SK-N-SH (cell line): ENCODE data around the gene MAPK4. TPM values are rescaled to one million over a fixed set of nuclear protein-coding genes. Genes with fewer than 3 reads are reported as not detected.

Source experiments
- CTCF ChIA-PET: fragments of 300-600, 350-600 bp; formaldehyde crosslinking; extraction: SDS; loops from one replicate; lab custom pipeline; 2021; lab: Yijun Ruan, JAX
- POLR2A ChIA-PET: fragments of 350-600 bp; sonication (Branson Sonifier 250); formaldehyde crosslinking; extraction: SDS; loops from one replicate; lab custom pipeline; 2020; ENCODE audit warnings: antibody characterized with exemption, inconsistent platforms; lab: Yijun Ruan, JAX
- DNase-seq: peaks from one replicate; pipeline ENCODE4 v3.0.0; 2012
- H2AFZ ChIP-seq: fragments of 200-600 bp; sonication (generic); 2 replicates; pipeline ENCODE4 v1.8.1; 2016; ENCODE audit warnings: antibody characterized with exemption, mild to moderate bottlenecking, low read depth
- H3F3A ChIP-seq: fragments of 200-600 bp; sonication (generic); replicated peaks from 2 replicates; pipeline ENCODE3; 2016; ENCODE audit warnings: antibody characterized with exemption, mild to moderate bottlenecking; ENCODE audit not compliant: insufficient read depth
- H3K27ac ChIP-seq, 2 experiments: fragments of 200-500 bp in 1 of 2; fragments of 200-600 bp in 1 of 2; sonication (Bioruptor generic) in 1 of 2; sonication (generic), shearing (Covaris generic) in 1 of 2; 2 replicates each; pipeline versions ENCODE4 v1.5.1 to v1.6.1; 2014 to 2016; ENCODE audit warnings: low read depth in 2 of 2, inconsistent platforms in 1 of 2, low read length in 1 of 2, mild to moderate bottlenecking in 1 of 2, mixed read lengths in 1 of 2
- H3K27me3 ChIP-seq: fragments of 200-600 bp; sonication (generic), shearing (Covaris generic); 2 replicates; pipeline ENCODE4 v1.6.1; 2016; ENCODE audit warnings: mixed run types; ENCODE audit not compliant: insufficient read depth
- H3K36me3 ChIP-seq, 2 experiments: fragments of 200-500 bp in 1 of 2; fragments of 200-600 bp in 1 of 2; sonication (Bioruptor generic) in 1 of 2; sonication (generic) in 1 of 2; replicated peaks in 1 of 2; 2 replicates each; pipeline versions ENCODE3 to v1.5.1; 2014 to 2016; ENCODE audit warnings: low read length in 1 of 2, mild to moderate bottlenecking in 1 of 2; ENCODE audit not compliant: insufficient read depth in 2 of 2, control insufficient read depth in 1 of 2
- H3K4me1 ChIP-seq, 2 experiments: fragments of 200-500 bp in 1 of 2; fragments of 200-600 bp in 1 of 2; sonication (Bioruptor generic) in 1 of 2; sonication (generic), shearing (Covaris generic) in 1 of 2; 2 replicates each; pipeline versions ENCODE4 v1.5.1 to v1.6.1; 2014 to 2016; ENCODE audit warnings: low read depth in 1 of 2, low read length in 1 of 2, mixed run types in 1 of 2; ENCODE audit not compliant: insufficient read depth in 2 of 2, control insufficient read depth in 1 of 2
- H3K4me2 ChIP-seq: fragments of 200-600 bp; sonication (generic), shearing (Covaris generic); 2 replicates; pipeline ENCODE4 v1.6.1; 2017; ENCODE audit warnings: mixed run types
- H3K4me3 ChIP-seq, 2 experiments: fragments of 200-500 bp in 1 of 2; fragments of 200-600 bp in 1 of 2; sonication (Bioruptor generic) in 1 of 2; sonication (generic), shearing (Covaris generic) in 1 of 2; 2 replicates each; pipeline versions ENCODE4 v1.5.1 to v1.8.1; 2014 to 2016; ENCODE audit warnings: low read depth in 2 of 2, inconsistent platforms in 1 of 2, low read length in 1 of 2, mild to moderate bottlenecking in 1 of 2, mixed read lengths in 1 of 2, moderate library complexity in 1 of 2
- H3K79me2 ChIP-seq: fragments of 200-600 bp; sonication (generic); 2 replicates; pipeline ENCODE4 v1.8.1; 2017; ENCODE audit warnings: mild to moderate bottlenecking; ENCODE audit not compliant: insufficient read depth
- H3K9ac ChIP-seq: fragments of 200-600 bp; sonication (generic); 2 replicates; pipeline ENCODE4 v1.6.1; 2017; ENCODE audit warnings: mixed run types
- H3K9me2 ChIP-seq: fragments of 200-600 bp; sonication (generic); 2 replicates; pipeline ENCODE4 v1.6.1; 2017; ENCODE audit warnings: mixed run types
- H3K9me3 ChIP-seq: fragments of 200-600 bp; sonication (generic); 2 replicates; pipeline ENCODE4 v1.6.1; 2017; ENCODE audit warnings: mixed run types, mild to moderate bottlenecking, moderate library complexity
- H4K20me1 ChIP-seq: fragments of 200-600 bp; sonication (generic); 2 replicates; pipeline ENCODE4 v1.6.1; 2017; ENCODE audit warnings: mild to moderate bottlenecking, mixed run types; ENCODE audit not compliant: insufficient read depth
- EP300 ChIP-seq, 2 experiments: IDR thresholded peaks; 2 replicates each; pipeline versions ENCODE4 v1.4.0 to v1.6.1; 2012; ENCODE audit warnings: borderline replicate concordance in 1 of 2, low read depth in 1 of 2, low read length in 1 of 2
- GABPA ChIP-seq: IDR thresholded peaks from 2 replicates; pipeline ENCODE4 v1.4.0; 2012; ENCODE audit warnings: low read depth, mild to moderate bottlenecking
- MAX ChIP-seq: IDR thresholded peaks from 2 replicates; pipeline ENCODE4 v1.4.0; 2012; ENCODE audit warnings: low read depth
- PBX3 ChIP-seq: IDR thresholded peaks from 2 replicates; pipeline ENCODE4; 2012
- RAD21 ChIP-seq: IDR thresholded peaks from 2 replicates; pipeline ENCODE4 v1.6.1; 2012; ENCODE audit warnings: mild to moderate bottlenecking, low read length
- RCOR1 ChIP-seq: fragments of 150-350 bp; IDR thresholded peaks from 2 replicates; pipeline ENCODE4 v1.6.1; 2017; ENCODE audit warnings: antibody characterized with exemption, low read length
- REST ChIP-seq: IDR thresholded peaks from 2 replicates; pipeline ENCODE4 v1.6.1; 2012; ENCODE audit warnings: mild to moderate bottlenecking, low read depth, low read length, moderate library complexity
- RFX5 ChIP-seq: IDR thresholded peaks from 2 replicates; pipeline ENCODE4 v1.6.1; 2012; ENCODE audit warnings: mild to moderate bottlenecking, improper control_type of control experiment, low read length
- RXRA ChIP-seq: IDR thresholded peaks from 2 replicates; pipeline ENCODE4 v1.4.0; 2012; ENCODE audit warnings: low read depth, mild to moderate bottlenecking, borderline replicate concordance
- SIN3A ChIP-seq: IDR thresholded peaks from 2 replicates; pipeline ENCODE4 v1.6.1; 2012; ENCODE audit warnings: low read depth, mild to moderate bottlenecking, low read length, moderate library complexity, borderline replicate concordance
- SMC3 ChIP-seq: IDR thresholded peaks from 2 replicates; pipeline ENCODE4 v1.6.1; 2012; ENCODE audit warnings: low read depth, low read length, improper control_type of control experiment
- TAF1 ChIP-seq: IDR thresholded peaks from 2 replicates; pipeline ENCODE4 v1.6.1; 2012; ENCODE audit warnings: low read depth, mild to moderate bottlenecking, low read length, moderate library complexity, borderline replicate concordance
- TEAD4 ChIP-seq: IDR thresholded peaks from 2 replicates; pipeline ENCODE4 v1.4.0; 2012; ENCODE audit warnings: mild to moderate bottlenecking, borderline replicate concordance; ENCODE audit not compliant: insufficient read depth
- USF2 ChIP-seq: fragments of 150-350 bp; IDR thresholded peaks from 2 replicates; pipeline ENCODE4 v1.6.1; 2017; ENCODE audit warnings: antibody characterized with exemption, low read length, low read depth, borderline replicate concordance
- WGBS: methylation state at CpG from one replicate; pipeline ENCODE4 v1.1.6; 2017; ENCODE audit warnings: low lambda C conversion rate; 5-methylcytosine and 5-hydroxymethylcytosine counted together
- polyA plus RNA-seq, 3 experiments: library from polyadenylated mRNA; depleted of rRNA; stranded (reverse); fragments of >200 nt; gene quantifications; 2 replicates each; pipeline ENCODE4 v1.2.3, GENCODE V29; 2012
- TF ChIP-seq, protein P1 (sequence below): fragments of 150-350 bp; IDR thresholded peaks from 2 replicates; pipeline ENCODE4 v1.6.1; 2016; ENCODE audit warnings: mild to moderate bottlenecking, low read depth, low read length

Gene MAPK4
- polyA plus RNA-seq, 1 of the 3 experiments (the other 2 are of a cell fraction) = 0.02 TPM

DNA sequence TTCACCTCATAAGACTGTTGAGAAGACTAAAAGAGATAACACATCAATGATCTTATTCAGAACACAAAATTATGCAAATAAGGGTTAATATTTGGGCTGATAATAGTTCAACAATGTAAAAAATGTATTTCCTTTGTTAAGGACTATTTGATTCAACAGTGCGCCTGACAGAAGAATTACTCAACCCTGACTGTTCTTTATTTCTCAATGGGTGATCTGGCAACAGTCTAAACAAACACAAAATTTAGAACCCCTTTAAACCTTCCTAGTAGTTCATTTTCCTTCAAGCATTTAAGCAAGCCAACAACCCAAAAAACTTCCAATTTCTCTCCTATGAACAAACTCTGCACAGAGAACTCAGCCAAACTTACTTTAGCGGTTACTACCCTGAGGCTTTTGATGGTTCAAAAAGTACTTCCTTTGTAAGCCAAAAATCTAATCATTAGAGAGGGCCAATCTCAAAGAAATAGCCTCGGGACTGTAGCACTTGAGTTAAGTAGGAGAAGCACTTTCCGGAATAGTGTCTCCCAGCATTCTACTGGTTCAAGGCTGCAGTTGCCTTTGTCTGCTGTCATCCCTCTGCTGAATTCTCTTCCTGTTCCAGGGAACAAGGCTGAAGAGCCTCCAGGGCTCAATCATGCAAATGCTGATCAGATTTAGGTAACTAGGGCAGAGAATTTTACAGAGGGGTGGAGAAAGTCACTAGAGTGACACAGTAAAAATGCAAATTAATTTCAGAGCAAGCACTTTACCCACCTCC lies 40.9 kb upstream of the MAPK4 start:
- H2AFZ ChIP-seq = no peak overlapping the region
- H4K20me1 ChIP-seq = no peaks in the 10 kb centered on the region
- H3K4me2 ChIP-seq = no peak overlapping the region
- H3K9ac ChIP-seq = no peak overlapping the region
- ChIA-PET POLR2A (no interaction called here), CTCF (interaction anchor here (1.7 kb wide), 1 partner anchor 11 kb away, joined by 5 read pairs; no protein-coding TSS in a partner anchor)
- no peak overlapping the region for H3K4me3 ChIP-seq
- H3K9me3 ChIP-seq = no peaks in the 10 kb centered on the region
- no peaks in the 10 kb centered on the region for H3K27me3 ChIP-seq
- H3F3A ChIP-seq = no peaks in the 10 kb centered on the region
- H3K36me3 ChIP-seq = no peaks in the 10 kb centered on the region
- H3K27ac ChIP-seq = no peak overlapping the region
- TF ChIP-seq RXRA = no peak
- TF ChIP-seq RCOR1 = no peak
- no peak for TF ChIP-seq RFX5
- TF ChIP-seq SMC3 = no peak
- no peak for TF ChIP-seq RAD21
- TF ChIP-seq, protein P1, sequence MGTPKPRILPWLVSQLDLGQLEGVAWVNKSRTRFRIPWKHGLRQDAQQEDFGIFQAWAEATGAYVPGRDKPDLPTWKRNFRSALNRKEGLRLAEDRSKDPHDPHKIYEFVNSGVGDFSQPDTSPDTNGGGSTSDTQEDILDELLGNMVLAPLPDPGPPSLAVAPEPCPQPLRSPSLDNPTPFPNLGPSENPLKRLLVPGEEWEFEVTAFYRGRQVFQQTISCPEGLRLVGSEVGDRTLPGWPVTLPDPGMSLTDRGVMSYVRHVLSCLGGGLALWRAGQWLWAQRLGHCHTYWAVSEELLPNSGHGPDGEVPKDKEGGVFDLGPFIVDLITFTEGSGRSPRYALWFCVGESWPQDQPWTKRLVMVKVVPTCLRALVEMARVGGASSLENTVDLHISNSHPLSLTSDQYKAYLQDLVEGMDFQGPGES = no peak
- TF ChIP-seq PBX3 = no peak
- no peak for TF ChIP-seq SIN3A
- TF ChIP-seq GABPA = no peak
- no peak for TF ChIP-seq REST
- TF ChIP-seq TAF1 = no peak
- no peak for TF ChIP-seq USF2
- no peak for TF ChIP-seq MAX
- TF ChIP-seq EP300 (IDR thresholded peaks at IDR 0.05; ENCODE audit: borderline replicate concordance in 1 of 2, low read depth in 1 of 2, low read length in 1 of 2) = no peak
- TF ChIP-seq TEAD4 = no peak
- no peak for DNase-seq
- whole genome bisulfite sequencing = 45% methylated on average over 4 of the region's 4 CpGs
- H3K9me2 ChIP-seq = no peaks in the 10 kb centered on the region
- H3K4me1 ChIP-seq = no peaks in the 10 kb centered on the region; a peak in 1 of 4 replicates
- H3K79me2 ChIP-seq = no peaks in the 10 kb centered on the region
